Ovary (tissue), 9 donors: ENCODE results near the gene NDUFV2. TPM values are rescaled to one million over a fixed set of nuclear protein-coding genes. Genes with fewer than 3 reads are reported as not detected.

ENCODE experiments used
- DNase-seq, 5 donors: peaks; one replicate each; pipeline ENCODE4 v3.0.0-alpha.2; 2019 to 2020
- H3K27ac ChIP-seq, 2 donors: fragments of 200-600 bp; one replicate each; pipeline versions ENCODE4 v1.5.1 to v1.8.0; 2019 to 2022
- H3K27me3 ChIP-seq: fragments of 200-600 bp; one replicate; pipeline ENCODE4 v1.8.0; 2022
- H3K36me3 ChIP-seq: fragments of 200-600 bp; sonication (generic); one replicate; pipeline ENCODE4 v1.5.1; 2019
- H3K4me1 ChIP-seq: one replicate; pipeline ENCODE4 v1.8.1; 2013; ENCODE audit warnings: mild to moderate bottlenecking, moderate library complexity; ENCODE audit not compliant: insufficient read depth
- H3K4me3 ChIP-seq: fragments of 200-600 bp; sonication (generic); one replicate; pipeline ENCODE4 v1.5.1; 2017
- H3K9me3 ChIP-seq, 2 donors: fragments of 200-600 bp in 1 of 2; sonication (generic) in 1 of 2; one replicate each; pipeline versions ENCODE4 v1.5.1 to v1.8.1; 2013 to 2019; ENCODE audit warnings: mild to moderate bottlenecking in 1 of 2, moderate library complexity in 1 of 2
- CTCF ChIP-seq, 3 donors: fragments of 450-650 bp in 2 of 3; fragments of 200-600 bp in 1 of 3; IDR thresholded peaks; one replicate each; pipeline versions ENCODE4 v1.5.1 to v1.8.0; 2016 to 2022; ENCODE audit warnings: antibody characterized with exemption in 3 of 3, mild to moderate bottlenecking in 1 of 3
- EP300 ChIP-seq: sonication (generic); formaldehyde crosslinking; IDR thresholded peaks from one replicate; pipeline ENCODE4 v1.6.1; 2017; ENCODE audit warnings: antibody characterized with exemption
- POLR2A ChIP-seq: fragments of 450-650 bp; IDR thresholded peaks from one replicate; pipeline ENCODE4 v1.6.1; 2017; ENCODE audit warnings: antibody characterized with exemption, mild to moderate bottlenecking, moderate library complexity
- WGBS, 3 donors: extraction: QIAGEN DNeasy Blood & Tissue Kit in 1 of 3; methylation state at CpG; one replicate each; pipeline versions ENCODE4 v1.1.5 to v1.1.7; 2013 to 2017; 5-methylcytosine and 5-hydroxymethylcytosine counted together
- intact Hi-C, 4 donors: fragments of 100-400 bp; cut with DNase I; formaldehyde crosslinking; loops; one replicate each; pipeline versions ENCODE4 v1.11.0 to v1.15.1; 2022 to 2023
- polyA plus RNA-seq, 2 donors: library from polyadenylated mRNA; stranded (reverse); fragments of 200-250 nt in 1 of 2; fragments of 350-450 nt in 1 of 2; fragmentation: Illumina TruSeq in 1 of 2; extraction: RNeasy Lipid Tissue Mini Kit (QIAGEN cat#74804) in 1 of 2; gene quantifications; one replicate each; pipeline ENCODE4 v1.2.3, GENCODE V29; 2013 to 2014
- total RNA-seq, 7 donors: library from RNA; depleted of rRNA in 2 of 7; stranded (reverse); fragments of >200 nt in 2 of 7; fragmentation: NEBNext Ultra II Directional in 3 of 7; extraction: Animal tissue kit (Norgen Biotek cat#: 25700) in 3 of 7; gene quantifications; one replicate each; pipeline versions ENCODE4 v1.1.0 to v1.2.4, GENCODE V29; 2016 to 2023
- donor health status: DM: no; HTN: no; CAD: no; lungs with moderate emphysema.
- donor health status: DM: no; HTN: no; CAD: no.
- donor health status: Bipolar disorder and iron deficiency.
- donor health status: DM: yes; HTN: yes; CAD: no.
- donor health status: DM: no; HTN: no; CAD: no.
- donor health status: DM: yes; HTN: yes; CAD: no.

The NDUFV2 gene
- total and polyA plus RNA-seq, 9 donors, result 59.7 to 135 (median 76.6) TPM

- Histone ChIP-seq H3K4me3 (peak overlapping the region; percentile 64), H3K36me3 (no peaks in the 10 kb centered on the region), H3K4me1 (peaks cover 6% of the 10 kb centered on the region), H3K27ac (no peak overlapping the region), H3K9me3 (no peaks in the 10 kb centered on the region), H3K27me3 (no peaks in the 10 kb centered on the region)
- WGBS, 3 donors, result 20 to 24% (median 20%) methylated on average over 5 of the region's 5 CpGs
- intact Hi-C loops, result loop anchor here in 1 of 4 donors (5.0 kb wide), 1 partner anchor 33 kb away; the partner anchor contains the start of gene ANKRD12
- no peak for DNase-seq
- no peak for TF ChIP-seq EP300
- TF ChIP-seq POLR2A, result no peak
- no peak for TF ChIP-seq CTCF (IDR thresholded peaks at IDR 0.05)
Observed at GRCh38 chr18:9104244-9104901, 1.9 kb downstream of the NDUFV2 start.

- no peak for DNase-seq
- WGBS, 3 donors, result 56 to 63% (median 60%) methylated on average over 3 of the region's 3 CpGs
- Histone ChIP-seq H3K4me1 (peaks cover 8% of the 10 kb centered on the region), H3K36me3 (no peaks in the 10 kb centered on the region), H3K27ac (no peak overlapping the region), H3K9me3 (no peaks in the 10 kb centered on the region), H3K27me3 (no peaks in the 10 kb centered on the region), H3K4me3 (no peak overlapping the region)
- TF ChIP-seq EP300 (no peak), CTCF (IDR thresholded peaks at IDR 0.05) (no peak), POLR2A (no peak)
- intact Hi-C loops, result no loop called here
Observed at GRCh38 chr18:9105420-9105819, 2.9 kb downstream of the NDUFV2 start.

DNA sequence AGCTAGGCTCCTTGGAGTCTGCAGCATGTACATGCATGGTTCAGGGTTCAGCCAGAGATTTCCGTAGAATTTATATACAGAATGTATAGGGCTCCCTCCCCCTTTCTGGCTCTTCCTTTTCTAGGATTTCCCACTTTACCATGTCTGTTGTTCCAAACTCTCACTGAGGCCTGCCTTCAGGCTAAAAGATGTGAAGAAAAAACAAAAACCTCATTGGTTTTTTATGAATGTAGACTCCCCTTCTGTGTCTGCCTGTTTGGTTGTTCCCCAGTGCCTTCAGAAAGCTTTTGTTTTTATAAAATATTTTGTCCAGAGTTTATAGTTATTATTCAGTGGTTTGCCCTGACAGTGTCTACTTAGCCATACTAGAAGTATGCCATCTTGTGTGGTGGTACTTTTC is 3.6 kb downstream of the NDUFV2 start:
- TF ChIP-seq POLR2A (no peak), CTCF (IDR thresholded peaks at IDR 0.05) (no peak), EP300 (no peak)
- no peak overlapping the region for H3K27ac ChIP-seq
- H3K36me3 ChIP-seq, result no peaks in the 10 kb centered on the region
- 63 to 72% (median 70%) methylated on average over 1 of the region's 1 CpG for WGBS, 3 donors
- peaks cover 9% of the 10 kb centered on the region for H3K4me1 ChIP-seq
- no peaks in the 10 kb centered on the region for H3K27me3 ChIP-seq
- no peak for DNase-seq
- no peaks in the 10 kb centered on the region for H3K9me3 ChIP-seq
- H3K4me3 ChIP-seq, result no peak overlapping the region
- intact Hi-C loops, result no loop called here

DNA sequence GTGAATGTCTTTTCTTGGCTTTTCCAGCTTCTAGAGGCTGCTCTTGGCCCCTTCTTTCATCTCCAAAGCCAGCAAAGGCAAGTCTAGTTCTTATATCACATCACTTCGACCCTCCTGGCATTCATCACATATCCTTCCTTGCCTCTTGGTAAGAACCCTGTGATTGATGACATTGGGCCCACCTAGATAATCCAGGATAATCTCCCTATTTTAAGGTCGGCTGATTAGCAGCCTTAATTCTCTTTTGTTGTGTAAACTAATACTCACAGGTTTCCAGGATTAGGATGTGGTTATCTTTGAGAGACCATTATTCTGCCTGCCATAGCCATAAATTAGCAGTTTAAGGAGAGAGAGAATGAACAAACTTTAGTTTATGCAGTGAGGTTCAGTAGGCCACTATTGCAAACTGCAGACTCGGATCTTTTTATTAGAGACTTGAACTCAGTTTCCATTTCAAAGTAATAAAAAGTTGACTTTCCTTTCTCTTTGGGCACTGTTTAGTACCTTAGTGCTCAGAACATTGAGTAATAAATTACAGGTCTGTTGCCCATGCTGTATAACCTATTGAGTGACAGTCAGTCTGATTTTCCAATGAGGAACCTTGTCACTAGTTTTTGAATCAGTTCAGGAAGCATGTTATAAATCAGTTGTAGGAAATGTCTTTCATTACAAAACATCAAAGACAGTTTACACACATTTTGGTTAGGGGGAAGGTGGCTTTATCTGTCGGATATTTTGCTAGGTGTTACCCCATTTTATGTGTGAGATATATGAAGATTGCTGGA is 4.5 kb downstream of the NDUFV2 start:
- Histone ChIP-seq H3K4me1 (peaks cover 9% of the 10 kb centered on the region), H3K4me3 (no peak overlapping the region), H3K9me3 (no peaks in the 10 kb centered on the region), H3K36me3 (no peaks in the 10 kb centered on the region), H3K27me3 (no peaks in the 10 kb centered on the region), H3K27ac (no peak overlapping the region)
- no peak for DNase-seq
- 44 to 56% (median 50%) methylated on average over 4 of the region's 4 CpGs for WGBS, 3 donors
- TF ChIP-seq POLR2A (no peak), EP300 (no peak), CTCF (IDR thresholded peaks at IDR 0.05) (no peak)
- intact Hi-C loops, result no loop called here
